Measurements from ENCODE around the gene ABR.

Gene ABR

DNA sequence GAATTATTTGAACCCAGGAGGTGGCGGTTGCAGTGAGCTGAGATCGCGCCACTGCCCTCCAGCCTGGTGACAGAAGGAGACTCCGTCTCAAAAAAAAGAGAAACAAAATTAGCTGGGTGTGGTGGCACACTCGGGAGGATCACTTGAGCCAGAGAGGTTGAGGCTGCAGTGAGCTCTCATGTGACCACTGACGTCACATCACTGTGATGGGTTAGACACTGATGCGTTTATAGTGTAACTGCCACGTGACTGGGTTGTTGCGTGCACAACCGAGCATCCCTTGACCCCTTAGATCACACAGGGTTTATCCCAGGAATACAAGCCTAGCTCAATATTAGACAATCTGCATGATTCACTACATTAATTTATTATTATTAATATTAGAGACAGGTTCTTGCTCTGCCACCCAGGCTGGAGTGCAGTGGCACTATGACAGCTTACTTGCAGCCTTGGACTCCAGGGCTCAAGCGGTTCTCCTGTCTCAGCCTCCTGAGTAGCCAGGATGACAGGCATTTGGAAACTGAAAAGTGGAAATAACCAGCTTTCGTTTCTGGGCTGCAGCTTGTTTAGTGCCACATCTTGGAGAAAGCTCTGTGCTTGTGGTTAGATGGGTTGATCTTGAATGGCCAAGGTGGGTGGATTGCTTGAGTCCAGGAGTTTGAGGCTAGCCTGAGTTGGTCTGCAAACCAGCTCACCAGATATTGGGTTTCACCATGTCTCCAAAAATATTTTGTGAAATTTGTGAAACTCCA lies 26.4 kb upstream of the ABR start:
- H3K27ac ChIP-seq: no peak overlapping the region
- H2AFZ ChIP-seq (ENCODE audit: low read depth): no peak overlapping the region
- no peaks in the 10 kb centered on the region for H4K20me1 ChIP-seq (ENCODE audit: insufficient read depth)
- H3K4me1 ChIP-seq (ENCODE audit: low read depth, poor library complexity, severe bottlenecking): peaks cover 5% of the 10 kb centered on the region
- no peaks in the 10 kb centered on the region for H3K79me2 ChIP-seq (ENCODE audit: insufficient read depth, low read depth)
- no peak overlapping the region for H3K4me3 ChIP-seq (IDR thresholded peaks at IDR 0.05; ENCODE audit: insufficient read depth, low read depth, low read length)
- TF ChIP-seq, protein P1, sequence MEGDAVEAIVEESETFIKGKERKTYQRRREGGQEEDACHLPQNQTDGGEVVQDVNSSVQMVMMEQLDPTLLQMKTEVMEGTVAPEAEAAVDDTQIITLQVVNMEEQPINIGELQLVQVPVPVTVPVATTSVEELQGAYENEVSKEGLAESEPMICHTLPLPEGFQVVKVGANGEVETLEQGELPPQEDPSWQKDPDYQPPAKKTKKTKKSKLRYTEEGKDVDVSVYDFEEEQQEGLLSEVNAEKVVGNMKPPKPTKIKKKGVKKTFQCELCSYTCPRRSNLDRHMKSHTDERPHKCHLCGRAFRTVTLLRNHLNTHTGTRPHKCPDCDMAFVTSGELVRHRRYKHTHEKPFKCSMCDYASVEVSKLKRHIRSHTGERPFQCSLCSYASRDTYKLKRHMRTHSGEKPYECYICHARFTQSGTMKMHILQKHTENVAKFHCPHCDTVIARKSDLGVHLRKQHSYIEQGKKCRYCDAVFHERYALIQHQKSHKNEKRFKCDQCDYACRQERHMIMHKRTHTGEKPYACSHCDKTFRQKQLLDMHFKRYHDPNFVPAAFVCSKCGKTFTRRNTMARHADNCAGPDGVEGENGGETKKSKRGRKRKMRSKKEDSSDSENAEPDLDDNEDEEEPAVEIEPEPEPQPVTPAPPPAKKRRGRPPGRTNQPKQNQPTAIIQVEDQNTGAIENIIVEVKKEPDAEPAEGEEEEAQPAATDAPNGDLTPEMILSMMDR (conservative IDR thresholded peaks at IDR 0.05; ENCODE audit: low read depth, low read length): no peak
- H3K27me3 ChIP-seq (ENCODE audit: insufficient read depth, low read depth): peaks cover 47% of the 10 kb centered on the region
- H3K36me3 ChIP-seq (ENCODE audit: insufficient read depth): no peaks in the 10 kb centered on the region
- H3K9ac ChIP-seq: no peak overlapping the region
- no peak overlapping the region for H3K4me2 ChIP-seq

DNA sequence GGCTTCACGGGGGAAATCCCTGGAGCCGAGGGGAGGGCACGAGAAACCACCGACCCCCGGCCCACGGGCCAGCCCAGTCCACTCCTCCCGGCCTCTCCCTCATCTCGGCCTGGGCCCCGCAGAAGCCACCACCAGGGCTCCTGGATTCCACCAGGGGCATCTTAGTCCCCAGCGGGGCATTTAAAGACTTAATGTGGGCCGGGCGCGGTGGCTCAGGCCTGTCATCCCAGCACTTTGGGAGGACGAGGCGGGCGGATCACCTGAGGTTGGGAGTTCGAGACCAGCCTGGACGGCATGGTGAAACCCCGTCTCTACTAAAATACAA lies 24.1 kb upstream of the ABR start:
- Histone ChIP-seq H2AFZ (ENCODE audit: low read depth) (no peak overlapping the region), H3K79me2 (ENCODE audit: insufficient read depth, low read depth) (no peaks in the 10 kb centered on the region), H3K4me3 (IDR thresholded peaks at IDR 0.05; ENCODE audit: insufficient read depth, low read depth, low read length) (no peak overlapping the region), H3K27ac (no peak overlapping the region), H3K4me2 (no peak overlapping the region), H3K36me3 (ENCODE audit: insufficient read depth) (no peaks in the 10 kb centered on the region), H3K4me1 (ENCODE audit: low read depth, poor library complexity, severe bottlenecking) (peaks cover 11% of the 10 kb centered on the region), H4K20me1 (ENCODE audit: insufficient read depth) (no peaks in the 10 kb centered on the region), H3K9ac (no peak overlapping the region), H3K27me3 (ENCODE audit: insufficient read depth, low read depth) (peaks cover 34% of the 10 kb centered on the region)
- TF ChIP-seq, protein P1 (conservative IDR thresholded peaks at IDR 0.05; ENCODE audit: low read depth, low read length): no peak

DNA sequence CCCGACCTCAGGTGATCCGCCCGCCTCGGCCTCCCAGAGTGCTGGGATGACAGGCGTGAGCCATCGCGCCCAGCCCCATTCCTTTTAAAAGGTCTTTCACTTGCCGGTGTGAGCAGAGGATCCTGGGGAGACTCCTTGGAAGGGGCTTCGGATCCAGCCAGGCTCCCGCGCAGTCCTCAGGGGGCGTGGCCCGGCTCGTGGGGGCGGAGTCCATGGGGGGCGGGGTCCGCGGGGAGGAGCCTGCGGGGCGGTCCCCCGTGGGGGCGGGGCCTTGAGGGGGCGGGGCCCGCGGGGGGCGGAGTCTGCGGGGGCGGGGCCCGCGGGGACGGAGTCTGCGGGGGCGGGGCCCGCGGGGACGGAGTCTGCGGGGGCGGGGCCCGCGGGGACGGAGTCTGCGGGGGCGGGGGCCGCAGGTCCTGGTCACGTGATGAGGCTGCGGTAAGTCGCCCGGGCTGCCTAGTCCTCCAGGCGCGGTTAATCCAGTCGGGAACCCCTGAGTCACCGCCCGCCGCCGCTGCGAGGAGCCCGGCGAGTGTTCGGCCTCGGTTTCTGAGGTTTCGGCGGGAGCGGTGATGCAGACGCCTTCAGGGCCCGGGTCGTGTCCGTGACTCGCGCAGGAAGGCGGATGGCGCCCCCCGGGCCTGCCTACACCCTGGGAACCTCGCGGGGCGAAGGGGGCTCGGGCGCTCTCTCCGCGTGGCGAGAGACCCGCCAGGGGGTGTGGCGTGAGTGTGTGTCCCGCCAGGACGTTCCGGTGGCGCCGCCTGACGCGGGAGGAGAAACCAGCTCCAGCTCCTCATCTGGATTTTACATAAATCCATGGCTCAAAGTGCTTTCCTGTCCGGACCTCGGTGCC lies 23.6 kb upstream of the ABR start:
- Histone ChIP-seq H3K4me1 (ENCODE audit: low read depth, poor library complexity, severe bottlenecking) (peaks cover 11% of the 10 kb centered on the region), H3K9ac (no peak overlapping the region), H3K79me2 (ENCODE audit: insufficient read depth, low read depth) (no peaks in the 10 kb centered on the region), H3K27me3 (ENCODE audit: insufficient read depth, low read depth) (peaks cover 30% of the 10 kb centered on the region), H3K36me3 (ENCODE audit: insufficient read depth) (no peaks in the 10 kb centered on the region), H2AFZ (ENCODE audit: low read depth) (no peak overlapping the region), H4K20me1 (ENCODE audit: insufficient read depth) (no peaks in the 10 kb centered on the region), H3K4me3 (IDR thresholded peaks at IDR 0.05; ENCODE audit: insufficient read depth, low read depth, low read length) (no peak overlapping the region), H3K27ac (no peak overlapping the region), H3K4me2 (no peak overlapping the region)
- TF ChIP-seq, protein P1 (conservative IDR thresholded peaks at IDR 0.05; ENCODE audit: low read depth, low read length): no peak

DNA sequence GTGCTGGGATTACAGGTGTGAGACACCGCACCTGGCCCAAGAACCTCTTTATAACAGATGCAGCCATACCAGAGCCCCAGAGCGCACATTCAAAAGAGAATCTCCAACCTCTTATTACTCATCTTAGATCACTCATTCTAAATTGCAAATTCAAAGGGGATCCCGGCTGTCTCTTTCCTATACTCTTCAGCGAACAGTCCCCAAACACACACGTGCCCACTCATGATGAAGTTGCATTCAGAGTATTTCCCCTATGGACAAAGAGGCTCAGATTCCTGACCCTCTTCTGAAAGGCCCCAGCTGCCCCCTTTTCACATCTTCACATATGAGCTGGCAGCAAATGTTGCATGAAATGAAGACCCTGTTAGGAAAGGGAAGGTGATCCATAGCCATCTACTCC lies 22.5 kb upstream of the ABR start:
- Histone ChIP-seq H3K79me2 (ENCODE audit: insufficient read depth, low read depth) (no peaks in the 10 kb centered on the region), H4K20me1 (ENCODE audit: insufficient read depth) (no peaks in the 10 kb centered on the region), H3K4me1 (ENCODE audit: low read depth, poor library complexity, severe bottlenecking) (peaks cover 11% of the 10 kb centered on the region), H3K27me3 (ENCODE audit: insufficient read depth, low read depth) (peaks cover 23% of the 10 kb centered on the region), H3K4me3 (IDR thresholded peaks at IDR 0.05; ENCODE audit: insufficient read depth, low read depth, low read length) (no peak overlapping the region), H3K9ac (no peak overlapping the region), H3K27ac (no peak overlapping the region), H3K36me3 (ENCODE audit: insufficient read depth) (no peaks in the 10 kb centered on the region), H3K4me2 (no peak overlapping the region), H2AFZ (ENCODE audit: low read depth) (no peak overlapping the region)
- TF ChIP-seq, protein P1 (conservative IDR thresholded peaks at IDR 0.05; ENCODE audit: low read depth, low read length): no peak
